Gastrocnemius medialis (tissue), 4 donors: ENCODE results near the gene SUPT3H.

Experiments used
- CTCF ChIP-seq, 5 experiments: fragments of 450-650 bp in 3 of 5; fragments of 200-600 bp in 2 of 5; sonication (generic) in 2 of 5; IDR thresholded peaks in 4 of 5; conservative IDR thresholded peaks in 1 of 5; 1 replicate in 4 of 5; 2 replicates in 1 of 5; pipeline ENCODE4 v1.5.1; 2016 to 2019; ENCODE audit warnings: antibody characterized with exemption in 5 of 5, mild to moderate bottlenecking in 3 of 5, moderate library complexity in 3 of 5
- POLR2A ChIP-seq, 2 donors: fragments of 450-650 bp; IDR thresholded peaks; one replicate each; pipeline ENCODE4 v1.6.1; 2017; ENCODE audit warnings: antibody characterized with exemption in 2 of 2, mild to moderate bottlenecking in 2 of 2, moderate library complexity in 2 of 2

- TF ChIP-seq CTCF (IDR thresholded peaks at IDR 0.05 in 4 of 5, conservative IDR thresholded peaks at IDR 0.05 in 1 of 5) (no peak), POLR2A (IDR thresholded peaks at IDR 0.05) (no peak)
These were observed 444.6 kb downstream of the SUPT3H start for GRCh38 chr6:44933108-44933507.
